HL-60 (cell line): ENCODE results near the gene PHLPP1.

Experiments used
- GABPA ChIP-seq: IDR thresholded peaks from 2 replicates; pipeline ENCODE4 v1.6.1; 2012; ENCODE audit warnings: low read depth
- POLR2AphosphoS5 ChIP-seq: IDR thresholded peaks from 2 replicates; pipeline ENCODE4 v1.6.1; 2012; ENCODE audit warnings: low read depth
- SPI1 ChIP-seq: IDR thresholded peaks from 2 replicates; pipeline ENCODE4 v1.6.1; 2012; ENCODE audit warnings: low read depth, mild to moderate bottlenecking, borderline replicate concordance
- TF ChIP-seq, protein P1 (sequence below): IDR thresholded peaks from one replicate; pipeline ENCODE4 v1.5.1; 2011; ENCODE audit warnings: low read length, control low read depth, inconsistent platforms; ENCODE audit not compliant: insufficient read depth
- TF ChIP-seq, protein P2 (sequence below): IDR thresholded peaks from 2 replicates; pipeline ENCODE4 v1.6.1; 2012; ENCODE audit warnings: low read depth; ENCODE audit not compliant: insufficient replicate concordance

DNA sequence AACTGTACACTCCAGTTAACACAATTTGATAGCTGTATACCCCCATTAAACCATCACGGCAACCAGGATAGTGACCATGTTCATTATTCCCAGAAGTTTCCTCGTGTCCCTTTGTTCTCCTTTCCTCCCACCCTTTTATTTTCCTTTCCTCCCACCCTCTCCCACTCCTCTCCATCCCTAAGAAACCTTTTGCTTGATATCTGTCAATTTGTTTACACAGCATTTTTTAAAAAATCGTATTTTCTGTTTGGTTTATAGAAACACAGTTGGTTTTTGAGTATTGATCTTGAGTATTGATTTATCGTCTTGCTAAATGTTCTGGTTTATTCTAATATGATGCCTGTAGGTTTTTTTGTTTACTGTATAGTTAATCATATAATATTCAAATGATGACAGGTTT lies 119.4 kb downstream of the PHLPP1 start:
- TF ChIP-seq, protein P1, sequence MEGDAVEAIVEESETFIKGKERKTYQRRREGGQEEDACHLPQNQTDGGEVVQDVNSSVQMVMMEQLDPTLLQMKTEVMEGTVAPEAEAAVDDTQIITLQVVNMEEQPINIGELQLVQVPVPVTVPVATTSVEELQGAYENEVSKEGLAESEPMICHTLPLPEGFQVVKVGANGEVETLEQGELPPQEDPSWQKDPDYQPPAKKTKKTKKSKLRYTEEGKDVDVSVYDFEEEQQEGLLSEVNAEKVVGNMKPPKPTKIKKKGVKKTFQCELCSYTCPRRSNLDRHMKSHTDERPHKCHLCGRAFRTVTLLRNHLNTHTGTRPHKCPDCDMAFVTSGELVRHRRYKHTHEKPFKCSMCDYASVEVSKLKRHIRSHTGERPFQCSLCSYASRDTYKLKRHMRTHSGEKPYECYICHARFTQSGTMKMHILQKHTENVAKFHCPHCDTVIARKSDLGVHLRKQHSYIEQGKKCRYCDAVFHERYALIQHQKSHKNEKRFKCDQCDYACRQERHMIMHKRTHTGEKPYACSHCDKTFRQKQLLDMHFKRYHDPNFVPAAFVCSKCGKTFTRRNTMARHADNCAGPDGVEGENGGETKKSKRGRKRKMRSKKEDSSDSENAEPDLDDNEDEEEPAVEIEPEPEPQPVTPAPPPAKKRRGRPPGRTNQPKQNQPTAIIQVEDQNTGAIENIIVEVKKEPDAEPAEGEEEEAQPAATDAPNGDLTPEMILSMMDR: no peak
- TF ChIP-seq, protein P2, sequence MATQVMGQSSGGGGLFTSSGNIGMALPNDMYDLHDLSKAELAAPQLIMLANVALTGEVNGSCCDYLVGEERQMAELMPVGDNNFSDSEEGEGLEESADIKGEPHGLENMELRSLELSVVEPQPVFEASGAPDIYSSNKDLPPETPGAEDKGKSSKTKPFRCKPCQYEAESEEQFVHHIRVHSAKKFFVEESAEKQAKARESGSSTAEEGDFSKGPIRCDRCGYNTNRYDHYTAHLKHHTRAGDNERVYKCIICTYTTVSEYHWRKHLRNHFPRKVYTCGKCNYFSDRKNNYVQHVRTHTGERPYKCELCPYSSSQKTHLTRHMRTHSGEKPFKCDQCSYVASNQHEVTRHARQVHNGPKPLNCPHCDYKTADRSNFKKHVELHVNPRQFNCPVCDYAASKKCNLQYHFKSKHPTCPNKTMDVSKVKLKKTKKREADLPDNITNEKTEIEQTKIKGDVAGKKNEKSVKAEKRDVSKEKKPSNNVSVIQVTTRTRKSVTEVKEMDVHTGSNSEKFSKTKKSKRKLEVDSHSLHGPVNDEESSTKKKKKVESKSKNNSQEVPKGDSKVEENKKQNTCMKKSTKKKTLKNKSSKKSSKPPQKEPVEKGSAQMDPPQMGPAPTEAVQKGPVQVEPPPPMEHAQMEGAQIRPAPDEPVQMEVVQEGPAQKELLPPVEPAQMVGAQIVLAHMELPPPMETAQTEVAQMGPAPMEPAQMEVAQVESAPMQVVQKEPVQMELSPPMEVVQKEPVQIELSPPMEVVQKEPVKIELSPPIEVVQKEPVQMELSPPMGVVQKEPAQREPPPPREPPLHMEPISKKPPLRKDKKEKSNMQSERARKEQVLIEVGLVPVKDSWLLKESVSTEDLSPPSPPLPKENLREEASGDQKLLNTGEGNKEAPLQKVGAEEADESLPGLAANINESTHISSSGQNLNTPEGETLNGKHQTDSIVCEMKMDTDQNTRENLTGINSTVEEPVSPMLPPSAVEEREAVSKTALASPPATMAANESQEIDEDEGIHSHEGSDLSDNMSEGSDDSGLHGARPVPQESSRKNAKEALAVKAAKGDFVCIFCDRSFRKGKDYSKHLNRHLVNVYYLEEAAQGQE: no peak
- TF ChIP-seq GABPA (no peak), POLR2AphosphoS5 (no peak), SPI1 (no peak)
